Ovary (tissue), 3 donors: ENCODE measurements around the gene ADGRV1.

Experiments
- CTCF ChIP-seq, 3 donors: fragments of 450-650 bp in 2 of 3; fragments of 200-600 bp in 1 of 3; IDR thresholded peaks; one replicate each; pipeline versions ENCODE4 v1.5.1 to v1.8.0; 2016 to 2022; ENCODE audit warnings: antibody characterized with exemption in 3 of 3, mild to moderate bottlenecking in 1 of 3
- EP300 ChIP-seq: sonication (generic); formaldehyde crosslinking; IDR thresholded peaks from one replicate; pipeline ENCODE4 v1.6.1; 2017; ENCODE audit warnings: antibody characterized with exemption
- POLR2A ChIP-seq: fragments of 450-650 bp; IDR thresholded peaks from one replicate; pipeline ENCODE4 v1.6.1; 2017; ENCODE audit warnings: antibody characterized with exemption, mild to moderate bottlenecking, moderate library complexity
- donor health status: DM: no; HTN: no; CAD: no.

- TF ChIP-seq CTCF (IDR thresholded peaks at IDR 0.05) (no peak), POLR2A (no peak), EP300 (no peak)
Measured at GRCh38 chr5:91119217-91119616, 560.6 kb downstream of the ADGRV1 start.
